Thoracic aorta (tissue), 2 donors: ENCODE results near the gene RUNX2. TPM values are rescaled to one million over a fixed set of nuclear protein-coding genes. Genes with fewer than 3 reads are reported as not detected.

Experiments used
- ATAC-seq: fragments of 150-250 bp; one replicate; pipeline ENCODE4 v1.8.0; 2017; ENCODE audit warnings: low read depth; ENCODE audit not compliant: insufficient number of reproducible peaks, low FRiP score
- DNase-seq: peaks from one replicate; pipeline ENCODE4 v3.0.0-alpha.2; 2020; ENCODE audit warnings: low spot score
- H3K27ac ChIP-seq, 2 donors: fragments of 200-600 bp; sonication (generic); 1 replicate in 1 of 2; 2 replicates in 1 of 2; pipeline ENCODE4 v1.5.1; 2016; ENCODE audit warnings: mild to moderate bottlenecking in 2 of 2, moderate library complexity in 2 of 2
- H3K27me3 ChIP-seq: fragments of 200-600 bp; sonication (generic); replicated peaks from 2 replicates; pipeline ENCODE4 v1.6.0; 2016; ENCODE audit warnings: mild to moderate bottlenecking; ENCODE audit not compliant: insufficient read depth
- H3K36me3 ChIP-seq: fragments of 200-600 bp; sonication (generic); one replicate; pipeline ENCODE4 v1.5.1; 2016
- H3K4me1 ChIP-seq, 2 donors: fragments of 200-600 bp; sonication (generic); 1 replicate in 1 of 2; 2 replicates in 1 of 2; pipeline versions ENCODE4 v1.5.1 to v1.6.0; 2016; ENCODE audit warnings: low read depth in 2 of 2, mild to moderate bottlenecking in 1 of 2; ENCODE audit not compliant: control insufficient read depth in 1 of 2
- H3K4me3 ChIP-seq: fragments of 200-600 bp; sonication (generic); 2 replicates; pipeline ENCODE4 v1.5.1; 2016; ENCODE audit warnings: mild to moderate bottlenecking
- H3K9me3 ChIP-seq: fragments of 200-600 bp; sonication (generic); 2 replicates; pipeline ENCODE4 v1.5.1; 2016
- CTCF ChIP-seq: fragments of 200-600 bp; sonication (generic); IDR thresholded peaks from one replicate; pipeline ENCODE4 v1.5.1; 2019; ENCODE audit warnings: antibody characterized with exemption
- total RNA-seq, 2 donors: library from RNA; depleted of rRNA; stranded (reverse); fragments of >200 nt; gene quantifications; one replicate each; pipeline versions ENCODE4 v1.1.0 to v1.2.3, GENCODE V29; 2016

Gene RUNX2
- total RNA-seq, 2 donors from 2014 or later: 3.2 to 7.9 TPM

GRCh38 chr6:45367999-45368398 is 39.9 kb downstream of the RUNX2 start:
- ATAC-seq (no peak), DNase-seq (no peak)
- Histone ChIP-seq H3K4me1 (no peaks in the 10 kb centered on the region), H3K27me3 (no peaks in the 10 kb centered on the region), H3K36me3 (no peaks in the 10 kb centered on the region), H3K27ac (no peak overlapping the region), H3K4me3 (no peak overlapping the region), H3K9me3 (no peaks in the 10 kb centered on the region)
- no peak for TF ChIP-seq CTCF

- Histone ChIP-seq H3K4me3 (no peak overlapping the region), H3K27me3 (no peaks in the 10 kb centered on the region), H3K9me3 (no peaks in the 10 kb centered on the region), H3K4me1 (no peaks in the 10 kb centered on the region), H3K27ac (no peak overlapping the region), H3K36me3 (no peaks in the 10 kb centered on the region)
- DNase-seq (no peak), ATAC-seq (no peak)
- TF ChIP-seq CTCF: no peak
Measured at GRCh38 chr6:45369870-45370269, 41.7 kb downstream of the RUNX2 start.

DNA sequence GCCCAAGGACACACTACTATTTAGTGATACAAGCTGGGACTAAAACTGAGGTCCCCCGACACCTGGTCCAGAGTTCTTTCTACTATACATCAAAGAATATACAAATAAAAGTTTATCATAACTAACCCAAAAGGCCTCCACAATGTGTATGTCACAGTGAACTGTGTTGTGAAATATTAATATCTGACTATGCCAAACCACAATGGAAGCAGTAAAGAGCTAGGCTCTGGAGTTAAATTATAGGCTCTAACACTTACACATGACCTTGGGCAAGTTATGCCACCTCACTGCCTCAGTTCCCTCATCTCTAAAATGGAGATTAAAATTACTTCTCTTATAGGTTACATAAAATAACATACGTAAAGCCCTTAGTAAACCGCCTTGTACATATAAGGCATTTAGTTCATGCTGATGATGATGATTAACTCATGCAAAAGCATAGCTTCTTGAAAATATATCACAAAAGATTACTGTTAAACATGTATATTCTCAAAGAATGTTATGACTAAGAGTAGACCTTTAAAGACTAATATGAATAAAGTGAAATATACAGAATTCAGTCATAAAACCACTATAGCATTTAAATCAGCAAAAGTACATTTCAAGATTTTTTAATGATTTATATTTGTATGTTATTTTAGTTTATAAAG is 43.9 kb downstream of the RUNX2 start:
- H3K27me3 ChIP-seq: no peaks in the 10 kb centered on the region
- no peak overlapping the region for H3K4me3 ChIP-seq
- H3K9me3 ChIP-seq: no peaks in the 10 kb centered on the region
- peaks cover 0 to 4% of the 10 kb centered on the region in 2 donors for H3K4me1 ChIP-seq
- no peak for DNase-seq
- TF ChIP-seq CTCF: no peak
- no peaks in the 10 kb centered on the region for H3K36me3 ChIP-seq
- ATAC-seq: no peak
- H3K27ac ChIP-seq: no peak overlapping the region

- DNase-seq (no peak), ATAC-seq (no peak)
- H3K27me3 ChIP-seq: no peaks in the 10 kb centered on the region
- H3K9me3 ChIP-seq: no peaks in the 10 kb centered on the region
- no peak overlapping the region for H3K4me3 ChIP-seq
- no peaks in the 10 kb centered on the region for H3K36me3 ChIP-seq
- peaks cover 6 to 12% of the 10 kb centered on the region in 2 donors for H3K4me1 ChIP-seq
- no peak overlapping the region for H3K27ac ChIP-seq
- TF ChIP-seq CTCF: no peak
Measured at GRCh38 chr6:45375449-45375848, 47.3 kb downstream of the RUNX2 start.

DNA sequence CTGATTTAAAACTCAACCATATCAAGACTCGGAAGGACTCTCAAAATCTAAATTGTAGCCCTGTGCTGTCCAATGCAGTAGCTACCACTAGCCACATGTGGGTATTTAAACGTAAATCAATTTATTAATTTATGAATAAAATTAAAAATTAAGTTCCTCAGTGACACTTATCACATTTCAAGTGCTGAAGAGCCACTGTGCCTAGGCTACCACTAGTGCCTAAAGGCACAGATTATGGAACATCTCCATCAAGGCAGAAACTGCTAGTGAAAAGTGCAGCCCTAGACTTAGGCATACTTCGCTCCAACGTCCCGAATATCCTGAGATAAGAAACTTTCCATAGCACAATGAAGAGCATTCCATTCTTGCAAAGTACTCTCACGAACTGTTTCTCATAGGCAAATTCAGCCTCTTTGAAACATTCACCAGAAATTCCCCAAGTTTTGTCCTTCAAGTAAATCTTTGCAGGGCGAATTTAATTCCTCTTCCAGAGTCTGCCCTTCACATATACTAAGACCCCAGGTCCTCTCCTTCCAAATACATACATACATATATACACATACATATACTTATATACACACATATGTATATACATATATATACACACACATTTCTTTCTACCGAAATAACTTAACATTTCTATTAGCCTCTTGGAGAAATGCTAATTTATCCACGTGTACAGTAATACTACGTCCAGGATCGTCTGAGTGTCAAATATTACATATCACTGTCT is 48.3 kb downstream of the RUNX2 start:
- peaks cover 6 to 12% of the 10 kb centered on the region in 2 donors for H3K4me1 ChIP-seq
- no peak for TF ChIP-seq CTCF
- H3K27ac ChIP-seq: peak overlapping the region in 1 of 2 donors; percentile 94
- ATAC-seq (no peak), DNase-seq (no peak)
- no peaks in the 10 kb centered on the region for H3K27me3 ChIP-seq
- peak overlapping the region; percentile 97 for H3K4me3 ChIP-seq
- H3K36me3 ChIP-seq: no peaks in the 10 kb centered on the region
- H3K9me3 ChIP-seq: no peaks in the 10 kb centered on the region
